SK-N-MC (cell line): ENCODE data around the gene CXCL6.

Source experiments
- EZH2 ChIP-seq: fragments of 200-600 bp; sonication (generic); IDR thresholded peaks from one replicate; pipeline ENCODE4 v1.6.1; 2017; ENCODE audit warnings: antibody characterized with exemption
- FOXP2 ChIP-seq: optimal IDR thresholded peaks from 2 replicates; pipeline ENCODE3; 2011; ENCODE audit warnings: mild to moderate bottlenecking, moderate library complexity; ENCODE audit not compliant: insufficient read depth; ENCODE audit errors: extremely low read length, control extremely low read depth
- POLR2AphosphoS5 ChIP-seq: IDR thresholded peaks from 2 replicates; pipeline ENCODE4 v1.6.1; 2012; ENCODE audit warnings: mild to moderate bottlenecking, low read depth, low read length, borderline replicate concordance

DNA sequence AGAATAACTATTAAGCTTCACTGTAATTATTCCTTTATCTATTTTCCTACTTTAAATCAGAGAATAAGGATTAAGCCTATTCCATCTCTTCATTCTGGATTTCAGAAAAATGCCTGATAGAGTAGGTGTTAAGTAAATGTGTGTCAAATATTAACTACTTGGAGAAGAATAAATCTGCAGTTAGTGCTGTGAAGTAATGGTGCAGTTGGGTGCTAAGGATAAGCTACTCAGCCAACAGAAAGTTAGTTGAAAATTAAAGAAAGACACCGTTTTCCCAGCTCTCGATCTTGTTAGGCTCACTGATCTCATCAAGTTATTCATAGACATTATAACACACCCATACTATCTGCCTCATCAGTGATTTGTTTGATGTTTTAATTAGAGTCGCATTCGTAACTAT, 23.7 kb downstream of the CXCL6 start:
- TF ChIP-seq EZH2 (no peak), POLR2AphosphoS5 (no peak), FOXP2 (no peak)
